Ascending aorta (tissue), 2 donors: Measurements from ENCODE around the gene JMJD6. TPM values are rescaled to one million over a fixed set of nuclear protein-coding genes. Genes with fewer than 3 reads are reported as not detected.

Experiments used
- DNase-seq, 2 donors: peaks; one replicate each; pipeline ENCODE4 v3.0.0-alpha.2; 2019; ENCODE audit warnings: low spot score in 2 of 2
- H3K27ac ChIP-seq, 2 donors: fragments of 200-600 bp; sonication (generic); one replicate each; pipeline ENCODE4 v1.5.1; 2016 to 2017; ENCODE audit warnings: mild to moderate bottlenecking in 1 of 2
- H3K27me3 ChIP-seq: fragments of 200-600 bp; sonication (generic); one replicate; pipeline ENCODE4 v1.5.1; 2017
- H3K36me3 ChIP-seq, 2 donors: fragments of 200-600 bp; sonication (generic); one replicate each; pipeline ENCODE4 v1.5.1; 2016
- H3K4me1 ChIP-seq, 2 donors: fragments of 200-600 bp; sonication (generic); one replicate each; pipeline ENCODE4 v1.5.1; 2016 to 2017; ENCODE audit warnings: mild to moderate bottlenecking in 1 of 2
- H3K4me3 ChIP-seq, 2 donors: fragments of 200-600 bp; sonication (generic); one replicate each; pipeline ENCODE4 v1.5.1; 2016 to 2017; ENCODE audit warnings: mild to moderate bottlenecking in 1 of 2
- H3K9me3 ChIP-seq, 2 donors: fragments of 200-600 bp; sonication (generic); one replicate each; pipeline ENCODE4 v1.5.1; 2016
- intact Hi-C: fragments of 100-400 bp; cut with DNase I; formaldehyde crosslinking; loops from one replicate; pipeline ENCODE4 v1.15.1; 2023
- total RNA-seq: library from RNA; depleted of rRNA; stranded (reverse); fragments of >200 nt; gene quantifications from one replicate; pipeline ENCODE4 v1.1.0, GENCODE V29; 2016
- TF ChIP-seq, protein P1 (sequence below), 3 experiments: fragments of 200-600 bp in 2 of 3; fragments of 450-650 bp in 1 of 3; sonication (generic) in 2 of 3; IDR thresholded peaks; one replicate each; pipeline ENCODE4 v1.5.1; 2016 to 2019; ENCODE audit warnings: antibody characterized with exemption in 3 of 3, mild to moderate bottlenecking in 1 of 3, moderate library complexity in 1 of 3

Gene JMJD6
- total RNA-seq, 1 donor from 2014 or later = 29.4 TPM

- Histone ChIP-seq H3K4me3 (peak overlapping the region; percentile 66 to 67), H3K27ac (peak overlapping the region; percentile 56 to 77), H3K36me3 (peaks cover 16 to 23% of the 10 kb centered on the region in 2 donors), H3K4me1 (peaks cover 0 to 8% of the 10 kb centered on the region in 2 donors), H3K9me3 (no peaks in the 10 kb centered on the region), H3K27me3 (no peaks in the 10 kb centered on the region)
- TF ChIP-seq, protein P1, sequence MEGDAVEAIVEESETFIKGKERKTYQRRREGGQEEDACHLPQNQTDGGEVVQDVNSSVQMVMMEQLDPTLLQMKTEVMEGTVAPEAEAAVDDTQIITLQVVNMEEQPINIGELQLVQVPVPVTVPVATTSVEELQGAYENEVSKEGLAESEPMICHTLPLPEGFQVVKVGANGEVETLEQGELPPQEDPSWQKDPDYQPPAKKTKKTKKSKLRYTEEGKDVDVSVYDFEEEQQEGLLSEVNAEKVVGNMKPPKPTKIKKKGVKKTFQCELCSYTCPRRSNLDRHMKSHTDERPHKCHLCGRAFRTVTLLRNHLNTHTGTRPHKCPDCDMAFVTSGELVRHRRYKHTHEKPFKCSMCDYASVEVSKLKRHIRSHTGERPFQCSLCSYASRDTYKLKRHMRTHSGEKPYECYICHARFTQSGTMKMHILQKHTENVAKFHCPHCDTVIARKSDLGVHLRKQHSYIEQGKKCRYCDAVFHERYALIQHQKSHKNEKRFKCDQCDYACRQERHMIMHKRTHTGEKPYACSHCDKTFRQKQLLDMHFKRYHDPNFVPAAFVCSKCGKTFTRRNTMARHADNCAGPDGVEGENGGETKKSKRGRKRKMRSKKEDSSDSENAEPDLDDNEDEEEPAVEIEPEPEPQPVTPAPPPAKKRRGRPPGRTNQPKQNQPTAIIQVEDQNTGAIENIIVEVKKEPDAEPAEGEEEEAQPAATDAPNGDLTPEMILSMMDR (IDR thresholded peaks at IDR 0.05) = no peak
- no peak for DNase-seq
- intact Hi-C loops = loop anchor here (5.0 kb wide), 1 partner anchor 40 kb away; the partner anchor contains the start of gene MXRA7
These were observed 54.0 kb downstream of the JMJD6 start for GRCh38 chr17:76672270-76672851.

DNA sequence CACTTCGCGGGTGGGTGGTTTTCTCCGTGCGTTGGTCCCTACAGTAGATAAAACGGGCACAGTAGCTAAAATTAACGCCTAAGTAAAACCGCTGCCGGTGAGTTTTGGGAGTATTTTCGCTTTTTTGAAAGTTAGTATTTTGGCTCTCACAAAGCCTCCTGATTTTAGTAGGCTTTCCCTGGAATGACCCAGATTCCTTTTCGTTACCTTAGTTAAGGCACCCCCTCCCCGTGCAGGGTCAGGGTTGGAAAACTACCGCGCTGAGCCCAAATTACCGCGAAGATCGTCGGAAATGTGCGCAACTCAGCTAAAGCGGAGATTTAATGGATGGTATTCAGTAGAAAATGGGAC lies 54.5 kb downstream of the JMJD6 start:
- DNase-seq = no peak
- Histone ChIP-seq H3K9me3 (no peaks in the 10 kb centered on the region), H3K4me1 (peaks cover 0 to 8% of the 10 kb centered on the region in 2 donors), H3K27me3 (no peaks in the 10 kb centered on the region), H3K4me3 (peak overlapping the region; percentile 66 to 67), H3K36me3 (peaks cover 11 to 18% of the 10 kb centered on the region in 2 donors), H3K27ac (peak overlapping the region; percentile 56 to 77)
- TF ChIP-seq, protein P1 (IDR thresholded peaks at IDR 0.05) = peak in 1 of 3 experiments; percentile 9
- intact Hi-C loops = loop anchor here (1.0 to 5.0 kb wide), 3 partner anchors 40 to 115 kb away; partner anchors contain the start of genes JMJD6, METTL23 and MXRA7

DNA sequence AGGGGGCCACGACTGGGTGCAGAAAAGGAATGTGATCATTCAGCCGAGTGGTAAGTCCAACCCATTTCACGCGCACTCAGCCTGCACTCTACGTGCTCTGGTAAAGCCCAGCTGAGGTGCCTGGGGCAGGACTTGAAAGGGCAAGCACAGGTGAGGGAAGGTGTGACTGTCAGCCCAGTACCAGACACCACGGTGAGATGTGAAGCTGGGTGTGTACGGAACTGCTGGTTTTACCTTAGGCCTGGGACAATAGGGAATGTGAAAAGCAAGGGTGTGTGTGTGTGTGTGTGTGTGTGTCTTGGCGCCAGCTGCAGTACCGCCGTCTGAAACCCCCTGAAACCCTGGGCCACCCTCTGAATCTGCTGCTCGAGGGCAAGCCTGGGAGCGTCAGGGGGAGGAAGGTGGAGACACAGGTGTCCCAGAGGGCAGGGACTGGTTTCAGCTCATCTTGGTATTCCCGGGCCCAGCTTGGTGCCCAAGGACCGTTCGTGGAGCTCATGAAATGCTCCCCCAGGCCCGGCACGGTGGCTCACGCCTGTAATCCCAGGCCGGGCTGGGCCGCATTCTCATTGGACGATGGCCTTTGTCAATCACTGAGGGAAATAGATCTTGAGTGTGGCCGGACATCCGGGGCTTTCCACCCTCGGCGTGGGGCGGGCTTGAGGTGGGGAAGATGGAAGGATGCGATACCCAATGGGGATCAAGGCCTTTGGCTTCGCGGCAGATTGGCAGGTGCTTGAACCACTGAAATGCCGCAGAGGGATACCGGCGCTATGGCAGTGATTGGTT lies 55.1 kb downstream of the JMJD6 start:
- peaks cover 0 to 8% of the 10 kb centered on the region in 2 donors for H3K4me1 ChIP-seq
- intact Hi-C loops = loop anchor here (1.0 to 5.0 kb wide), 3 partner anchors 41 to 114 kb away; partner anchors contain the start of genes JMJD6, METTL23 and MXRA7
- peak; percentile 99 to 100 for DNase-seq
- H3K9me3 ChIP-seq = no peaks in the 10 kb centered on the region
- H3K27ac ChIP-seq = peak overlapping the region; percentile 77 to 79
- H3K27me3 ChIP-seq = peaks cover 3% of the 10 kb centered on the region
- peak overlapping the region; percentile 66 to 67 for H3K4me3 ChIP-seq
- H3K36me3 ChIP-seq = peaks cover 6 to 12% of the 10 kb centered on the region in 2 donors
- TF ChIP-seq, protein P1 (IDR thresholded peaks at IDR 0.05) = no peak

- TF ChIP-seq, protein P1 (IDR thresholded peaks at IDR 0.05) = no peak
- intact Hi-C loops = loop anchor here (1.0 to 5.0 kb wide), 3 partner anchors 42 to 113 kb away; partner anchors contain the start of genes JMJD6, METTL23 and MXRA7
- no peaks in the 10 kb centered on the region for H3K9me3 ChIP-seq
- DNase-seq = no peak
- peaks cover 0 to 6% of the 10 kb centered on the region in 2 donors for H3K36me3 ChIP-seq
- peaks cover 3% of the 10 kb centered on the region for H3K27me3 ChIP-seq
- H3K27ac ChIP-seq = peak overlapping the region in 1 of 2 donors; percentile 79
- H3K4me3 ChIP-seq = peak overlapping the region; percentile 44 to 52
- H3K4me1 ChIP-seq = peaks cover 0 to 8% of the 10 kb centered on the region in 2 donors
These were observed 55.7 kb downstream of the JMJD6 start for GRCh38 chr17:76670718-76671122.

GRCh38 chr17:76670020-76670717 lies 56.2 kb downstream of the JMJD6 start:
- intact Hi-C loops = loop anchor here (5.0 kb wide), 1 partner anchor 42 kb away; the partner anchor contains the start of gene MXRA7
- Histone ChIP-seq H3K36me3 (peaks cover 0 to 5% of the 10 kb centered on the region in 2 donors), H3K4me1 (peaks cover 0 to 8% of the 10 kb centered on the region in 2 donors), H3K4me3 (no peak overlapping the region), H3K9me3 (no peaks in the 10 kb centered on the region), H3K27ac (no peak overlapping the region), H3K27me3 (peaks cover 3% of the 10 kb centered on the region)
- DNase-seq = no peak
- TF ChIP-seq, protein P1 (IDR thresholded peaks at IDR 0.05) = no peak
